Mucosa of rectum (tissue), 2 donors: Measurements from ENCODE around the gene COL11A2.

Experiments
- H3K27ac ChIP-seq, 2 donors: one replicate each; pipeline ENCODE4 v1.7.0; 2013; ENCODE audit warnings: inconsistent platforms in 2 of 2, low read depth in 2 of 2, low read length in 2 of 2
- H3K27me3 ChIP-seq, 2 donors: one replicate each; pipeline ENCODE4 v1.7.0; 2013; ENCODE audit warnings: low read length in 2 of 2; ENCODE audit not compliant: control insufficient read depth in 2 of 2, insufficient read depth in 2 of 2
- H3K36me3 ChIP-seq, 2 donors: one replicate each; pipeline ENCODE4 v1.7.0; 2013; ENCODE audit warnings: low read length in 2 of 2; ENCODE audit not compliant: control insufficient read depth in 2 of 2, insufficient read depth in 2 of 2
- H3K4me1 ChIP-seq, 2 donors: one replicate each; pipeline ENCODE4 v1.7.0; 2013; ENCODE audit warnings: low read length in 2 of 2, mild to moderate bottlenecking in 1 of 2; ENCODE audit not compliant: control insufficient read depth in 2 of 2, insufficient read depth in 2 of 2
- H3K4me3 ChIP-seq, 2 donors: one replicate each; pipeline ENCODE4 v1.7.0; 2013; ENCODE audit warnings: low read length in 2 of 2
- H3K9ac ChIP-seq, 2 donors: one replicate each; pipeline ENCODE4 v1.7.0; 2013; ENCODE audit warnings: low read length in 2 of 2, low read depth in 1 of 2, mild to moderate bottlenecking in 1 of 2
- H3K9me3 ChIP-seq, 2 donors: one replicate each; pipeline ENCODE4 v1.7.0; 2013; ENCODE audit warnings: low read length in 2 of 2; ENCODE audit not compliant: control insufficient read depth in 2 of 2
- donor health status: healthy.
- donor health status: Normal muscosa, but diverticular disease.

Gene COL11A2

DNA sequence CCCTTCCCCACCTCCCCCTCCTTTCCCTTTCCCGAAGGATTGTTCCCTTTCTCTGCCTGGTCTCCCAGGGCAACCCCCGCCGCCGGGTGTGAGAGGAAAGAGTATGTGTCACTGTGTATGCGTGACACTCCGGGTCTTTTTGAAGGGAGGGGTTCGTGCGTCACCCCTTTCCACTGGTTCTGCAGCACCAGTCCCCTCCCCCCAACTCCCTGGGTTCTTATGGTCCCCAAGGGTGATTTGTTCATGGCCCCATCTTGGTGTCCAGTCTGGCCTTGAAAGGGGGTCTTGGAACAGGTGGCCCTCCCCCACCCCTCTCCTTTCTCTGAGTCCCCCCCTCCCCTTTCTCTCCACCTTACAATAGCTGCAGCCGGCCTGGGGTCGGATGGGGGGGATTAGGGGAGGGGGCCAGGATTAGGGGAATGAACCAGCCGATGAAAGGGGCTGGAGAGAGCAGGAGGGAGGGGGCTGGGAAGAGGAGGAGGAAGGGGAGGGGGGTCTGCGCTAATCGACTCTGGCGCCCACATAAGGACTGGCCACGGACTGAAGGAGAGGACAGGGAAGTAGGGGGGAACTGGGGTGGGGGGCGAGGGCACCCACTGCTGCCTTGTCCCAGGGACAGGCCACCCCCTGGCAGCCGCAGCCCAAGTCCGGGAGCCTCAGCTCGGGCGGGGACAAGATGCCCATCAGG is 14.7 kb upstream of the COL11A2 start:
- H3K36me3 ChIP-seq, result peaks cover 26 to 28% of the 10 kb centered on the region in 2 donors
- peaks cover 24 to 29% of the 10 kb centered on the region in 2 donors for H3K4me1 ChIP-seq
- peaks cover 0 to under 1% of the 10 kb centered on the region in 2 donors for H3K27me3 ChIP-seq
- no peak overlapping the region for H3K27ac ChIP-seq
- H3K9me3 ChIP-seq, result no peaks in the 10 kb centered on the region
- peak overlapping the region; percentile 10 to 98 for H3K9ac ChIP-seq
- peak overlapping the region; percentile 72 to 90 for H3K4me3 ChIP-seq

DNA sequence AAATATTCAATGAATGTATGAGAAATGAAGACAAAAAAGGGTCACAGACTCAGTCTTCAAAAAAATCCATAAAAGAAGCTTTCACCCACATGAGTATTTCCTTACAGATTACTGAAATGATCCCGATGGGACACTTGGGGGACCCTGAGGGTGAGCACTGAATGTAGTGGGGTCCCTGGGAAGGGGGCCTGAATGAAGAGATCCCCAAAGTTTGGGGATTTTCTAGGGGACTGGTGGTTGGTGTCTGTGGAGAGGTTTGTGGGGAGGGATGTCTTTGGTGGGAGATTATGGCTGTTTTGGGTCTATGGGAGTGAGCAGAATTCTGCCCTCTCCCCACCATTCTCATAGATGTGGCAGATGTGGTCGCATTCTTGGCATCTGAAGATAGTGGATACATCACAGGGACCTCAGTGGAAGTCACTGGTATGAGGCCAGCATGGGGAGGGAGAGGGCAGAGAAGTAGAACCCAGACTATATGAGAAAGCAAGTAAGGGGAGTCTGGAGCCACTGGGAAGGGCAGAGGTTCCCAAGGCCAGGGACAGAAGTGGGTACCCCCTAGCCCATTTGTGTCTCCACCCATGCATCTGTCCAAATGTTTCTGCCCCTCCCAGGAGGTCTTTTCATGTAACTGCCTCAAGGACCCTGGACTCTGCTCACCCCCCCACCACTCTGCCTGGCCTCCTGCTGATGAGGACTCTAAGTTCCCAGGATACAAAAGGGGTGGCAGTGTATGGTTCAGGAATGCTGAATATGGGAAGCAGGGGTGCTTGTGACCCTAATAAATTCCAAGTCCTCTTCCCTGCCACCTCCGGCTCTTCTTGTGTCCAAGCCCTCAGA is 14.0 kb upstream of the COL11A2 start:
- no peaks in the 10 kb centered on the region for H3K9me3 ChIP-seq
- peaks cover 30 to 31% of the 10 kb centered on the region in 2 donors for H3K36me3 ChIP-seq
- no peak overlapping the region for H3K9ac ChIP-seq
- H3K27ac ChIP-seq, result no peak overlapping the region
- peaks cover 31 to 36% of the 10 kb centered on the region in 2 donors for H3K4me1 ChIP-seq
- no peaks in the 10 kb centered on the region for H3K27me3 ChIP-seq
- no peak overlapping the region for H3K4me3 ChIP-seq

DNA sequence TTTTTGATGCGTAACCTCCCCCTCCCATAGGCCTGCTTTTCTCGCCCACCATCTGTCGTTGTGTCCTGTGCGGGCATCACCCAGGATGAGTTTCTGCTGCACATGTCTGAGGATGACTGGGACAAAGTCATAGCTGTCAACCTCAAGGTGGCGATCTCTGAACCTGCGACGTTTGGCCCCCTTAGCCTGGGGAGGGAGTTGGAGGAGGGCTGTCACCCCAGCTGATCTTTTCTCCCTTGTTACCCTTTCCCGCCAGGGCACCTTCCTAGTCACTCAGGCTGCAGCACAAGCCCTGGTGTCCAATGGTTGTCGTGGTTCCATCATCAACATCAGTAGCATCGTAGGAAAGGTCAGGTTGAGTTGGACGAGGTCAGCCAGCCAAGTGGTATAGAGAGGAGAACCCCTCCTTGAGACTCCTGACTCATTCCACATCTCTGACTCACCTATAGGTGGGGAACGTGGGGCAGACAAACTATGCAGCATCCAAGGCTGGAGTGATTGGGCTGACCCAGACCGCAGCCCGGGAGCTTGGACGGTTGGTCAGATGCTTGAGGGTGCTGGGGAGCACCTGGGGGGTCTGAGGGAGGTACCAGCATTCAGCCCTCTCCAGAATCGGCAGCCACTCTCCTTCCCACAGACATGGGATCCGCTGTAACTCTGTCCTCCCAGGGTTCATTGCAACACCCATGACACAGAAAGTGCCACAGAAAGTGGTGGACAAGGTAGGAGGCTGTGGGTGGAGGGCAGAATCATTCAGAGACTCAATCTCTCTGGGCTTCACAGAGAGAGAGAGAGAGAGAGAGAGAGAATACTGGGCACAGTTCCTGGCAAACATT is 13.1 kb upstream of the COL11A2 start:
- Histone ChIP-seq H3K9me3 (no peaks in the 10 kb centered on the region), H3K4me1 (peaks cover 33 to 37% of the 10 kb centered on the region in 2 donors), H3K4me3 (peak overlapping the region; percentile 83 to 85), H3K27ac (peak overlapping the region in 1 of 2 donors; percentile 80), H3K27me3 (no peaks in the 10 kb centered on the region), H3K36me3 (peaks cover 27 to 30% of the 10 kb centered on the region in 2 donors), H3K9ac (peak overlapping the region; percentile 84 to 90)

DNA sequence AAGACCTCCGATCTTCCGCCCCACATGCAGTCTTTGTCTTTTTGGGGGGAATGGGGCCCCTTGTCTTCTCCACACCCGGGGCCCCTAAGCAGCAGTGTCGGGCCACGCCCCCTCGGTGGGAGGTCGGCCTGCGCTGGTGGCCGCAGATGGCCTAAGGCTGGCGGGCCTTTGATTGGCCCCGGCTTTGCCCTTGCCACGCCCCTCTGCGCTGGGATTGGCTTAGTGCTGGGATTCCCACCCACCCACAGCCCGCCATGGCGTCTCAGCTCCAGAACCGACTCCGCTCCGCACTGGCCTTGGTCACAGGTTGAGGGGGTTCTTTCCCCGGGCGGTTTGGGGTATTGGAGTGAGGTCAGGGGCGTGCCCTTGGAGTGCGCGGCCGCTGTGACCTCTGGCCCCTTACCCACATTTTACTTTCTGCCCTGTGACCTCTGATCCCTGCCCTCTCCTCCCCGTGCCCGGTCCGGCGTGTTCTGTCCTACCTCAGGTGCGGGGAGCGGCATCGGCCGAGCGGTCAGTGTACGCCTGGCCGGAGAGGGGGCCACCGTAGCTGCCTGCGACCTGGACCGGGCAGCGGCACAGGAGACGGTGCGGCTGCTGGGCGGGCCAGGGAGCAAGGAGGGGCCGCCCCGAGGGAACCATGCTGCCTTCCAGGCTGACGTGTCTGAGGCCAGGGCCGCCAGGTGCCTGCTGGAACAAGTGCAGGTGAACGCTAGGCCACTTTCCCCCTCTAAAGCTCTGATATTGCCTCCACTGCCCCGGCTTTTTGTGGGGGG is 12.3 kb upstream of the COL11A2 start, which contains the start of gene HSD17B8:
TSS of gene HSD17B8 (plus strand) at position 241 of the 776 bp plus-strand sequence. CDS start at position 255, 14 bp downstream.
- H3K9me3 ChIP-seq, result no peaks in the 10 kb centered on the region
- peak within 1 kb of the TSS; percentile 83 to 85 for H3K4me3 ChIP-seq
- H3K27ac ChIP-seq, result peak within 1 kb of the TSS; percentile 66 to 80
- no peaks in the 10 kb centered on the region for H3K27me3 ChIP-seq
- H3K36me3 ChIP-seq, result peaks cover 22 to 25% of the 10 kb centered on the region in 2 donors
- peaks cover 35 to 39% of the 10 kb centered on the region in 2 donors for H3K4me1 ChIP-seq
- peak within 1 kb of the TSS; percentile 84 to 90 for H3K9ac ChIP-seq

- Histone ChIP-seq H3K4me1 (peaks cover 40 to 43% of the 10 kb centered on the region in 2 donors), H3K27ac (peak overlapping the region in 1 of 2 donors; percentile 80), H3K36me3 (peaks cover 21 to 24% of the 10 kb centered on the region in 2 donors), H3K9ac (no peak overlapping the region), H3K4me3 (peak overlapping the region; percentile 83 to 85), H3K9me3 (no peaks in the 10 kb centered on the region), H3K27me3 (no peaks in the 10 kb centered on the region)
These were observed 11.8 kb upstream of the COL11A2 start for GRCh38 chr6:33204165-33204414.

DNA sequence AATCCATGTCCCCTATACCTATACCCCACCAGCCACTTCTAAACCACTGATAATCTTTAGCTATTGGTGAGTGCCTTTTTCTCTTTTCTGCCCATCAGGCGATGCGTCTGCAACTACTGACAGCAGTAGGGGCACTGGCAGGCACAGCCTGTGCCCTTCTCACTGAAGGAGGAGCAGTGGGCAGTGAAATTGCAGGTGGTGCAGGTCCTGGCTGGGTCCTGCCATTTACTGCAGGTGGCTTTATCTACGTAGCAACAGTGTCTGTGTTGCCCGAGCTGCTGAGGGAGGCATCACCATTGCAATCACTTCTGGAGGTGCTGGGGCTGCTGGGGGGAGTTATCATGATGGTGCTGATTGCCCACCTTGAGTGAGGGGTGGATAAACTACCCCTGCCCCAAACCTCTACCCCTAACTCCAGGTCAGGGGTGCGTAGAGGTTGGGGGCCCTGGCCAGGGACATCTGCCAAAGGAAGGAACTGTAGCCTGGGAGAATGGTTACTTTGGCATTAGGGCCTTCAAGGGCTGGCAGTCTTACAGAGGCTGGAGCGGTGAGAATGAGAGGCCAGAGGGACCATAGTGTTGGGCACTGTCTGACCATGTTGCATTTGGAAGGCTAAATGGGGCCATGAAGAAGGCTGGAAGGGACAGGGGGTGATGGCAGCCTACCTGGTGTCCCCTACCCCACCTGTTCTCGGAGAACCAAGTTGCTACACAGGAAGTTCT is 11.3 kb upstream of the COL11A2 start:
- no peaks in the 10 kb centered on the region for H3K27me3 ChIP-seq
- no peak overlapping the region for H3K9ac ChIP-seq
- H3K9me3 ChIP-seq, result no peaks in the 10 kb centered on the region
- H3K36me3 ChIP-seq, result peaks cover 21 to 24% of the 10 kb centered on the region in 2 donors
- H3K27ac ChIP-seq, result peak overlapping the region in 1 of 2 donors; percentile 80
- peak overlapping the region; percentile 83 to 85 for H3K4me3 ChIP-seq
- H3K4me1 ChIP-seq, result peaks cover 36 to 43% of the 10 kb centered on the region in 2 donors

GRCh38 chr6:33202799-33203198 is 10.5 kb upstream of the COL11A2 start:
- H3K9me3 ChIP-seq, result no peaks in the 10 kb centered on the region
- H3K9ac ChIP-seq, result no peak overlapping the region
- no peak overlapping the region for H3K4me3 ChIP-seq
- H3K27ac ChIP-seq, result no peak overlapping the region
- H3K4me1 ChIP-seq, result peaks cover 37 to 49% of the 10 kb centered on the region in 2 donors
- H3K27me3 ChIP-seq, result no peaks in the 10 kb centered on the region
- peaks cover 21 to 24% of the 10 kb centered on the region in 2 donors for H3K36me3 ChIP-seq

GRCh38 chr6:33201935-33202334 is 9.7 kb upstream of the COL11A2 start:
- peaks cover 26 to 31% of the 10 kb centered on the region in 2 donors for H3K36me3 ChIP-seq
- peak overlapping the region; percentile 94 to 99 for H3K4me3 ChIP-seq
- H3K9me3 ChIP-seq, result no peaks in the 10 kb centered on the region
- H3K4me1 ChIP-seq, result peaks cover 37 to 45% of the 10 kb centered on the region in 2 donors
- no peak overlapping the region for H3K27ac ChIP-seq
- no peaks in the 10 kb centered on the region for H3K27me3 ChIP-seq
- H3K9ac ChIP-seq, result peak overlapping the region; percentile 5 to 95

DNA sequence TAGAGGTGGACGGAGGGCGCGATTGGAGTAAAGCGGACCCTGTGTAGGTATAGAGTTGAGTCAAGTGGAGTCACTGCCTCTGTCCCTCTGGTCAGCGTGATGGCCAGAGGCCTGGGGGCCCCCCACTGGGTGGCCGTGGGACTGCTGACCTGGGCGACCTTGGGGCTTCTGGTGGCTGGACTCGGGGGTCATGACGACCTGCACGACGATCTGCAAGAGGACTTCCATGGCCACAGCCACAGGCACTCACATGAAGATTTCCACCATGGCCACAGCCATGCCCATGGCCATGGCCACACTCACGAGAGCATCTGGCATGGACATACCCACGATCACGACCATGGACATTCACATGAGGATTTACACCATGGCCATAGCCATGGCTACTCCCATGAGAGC is 8.9 kb upstream of the COL11A2 start:
- H3K27ac ChIP-seq, result peak overlapping the region; percentile 97 to 99
- no peaks in the 10 kb centered on the region for H3K9me3 ChIP-seq
- peak overlapping the region; percentile 94 to 99 for H3K4me3 ChIP-seq
- peaks cover 37 to 45% of the 10 kb centered on the region in 2 donors for H3K4me1 ChIP-seq
- peak overlapping the region; percentile 95 to 98 for H3K9ac ChIP-seq
- peaks cover 33 to 37% of the 10 kb centered on the region in 2 donors for H3K36me3 ChIP-seq
- no peaks in the 10 kb centered on the region for H3K27me3 ChIP-seq
